Neutrophil (primary cell): ENCODE measurements around the gene CYP27B1.

Experiments used
- H3K27ac ChIP-seq: fragments of 200-600 bp; sonication (generic); 2 replicates; pipeline ENCODE4 v1.5.1; 2016; ENCODE audit warnings: mild to moderate bottlenecking, moderate library complexity
- H3K27me3 ChIP-seq: fragments of 200-600 bp; sonication (generic); 2 replicates; pipeline ENCODE4 v1.6.0; 2016; ENCODE audit warnings: mild to moderate bottlenecking
- H3K36me3 ChIP-seq: fragments of 200-600 bp; sonication (generic); 2 replicates; pipeline ENCODE4 v1.5.1; 2017
- H3K4me1 ChIP-seq, 2 experiments: fragments of 200-600 bp in 1 of 2; sonication (generic) in 1 of 2; 1 replicate in 1 of 2; 2 replicates in 1 of 2; pipeline versions ENCODE4 v1.5.1 to v1.6.1; 2013 to 2016; ENCODE audit warnings: low read depth in 1 of 2, low read length in 1 of 2, mild to moderate bottlenecking in 1 of 2, moderate library complexity in 1 of 2; ENCODE audit not compliant: control insufficient read depth in 1 of 2, insufficient read depth in 1 of 2
- H3K4me3 ChIP-seq, 2 experiments: fragments of 200-600 bp in 1 of 2; sonication (generic) in 1 of 2; 1 replicate in 1 of 2; 2 replicates in 1 of 2; pipeline ENCODE4 v1.5.1; 2013 to 2016; ENCODE audit warnings: low read depth in 1 of 2, low read length in 1 of 2, mild to moderate bottlenecking in 1 of 2, moderate library complexity in 1 of 2
- H3K9me3 ChIP-seq: fragments of 200-600 bp; sonication (generic); 2 replicates; pipeline ENCODE4 v1.5.1; 2016
- TF ChIP-seq, protein P1 (sequence below): fragments of 200-600 bp; sonication (generic); IDR thresholded peaks from 2 replicates; pipeline ENCODE4 v1.5.1; 2016; ENCODE audit warnings: antibody characterized with exemption

Gene CYP27B1

GRCh38 chr12:57765003-57765697 lies 1.7 kb downstream of the CYP27B1 start:
- H3K4me1 ChIP-seq, result peaks cover 27 to 28% of the 10 kb centered on the region in 2 experiments
- no peaks in the 10 kb centered on the region for H3K36me3 ChIP-seq
- H3K27me3 ChIP-seq, result peaks cover 73% of the 10 kb centered on the region
- H3K9me3 ChIP-seq, result no peaks in the 10 kb centered on the region
- H3K27ac ChIP-seq, result no peak overlapping the region
- peak overlapping the region; percentile 26 to 47 for H3K4me3 ChIP-seq
- TF ChIP-seq, protein P1, sequence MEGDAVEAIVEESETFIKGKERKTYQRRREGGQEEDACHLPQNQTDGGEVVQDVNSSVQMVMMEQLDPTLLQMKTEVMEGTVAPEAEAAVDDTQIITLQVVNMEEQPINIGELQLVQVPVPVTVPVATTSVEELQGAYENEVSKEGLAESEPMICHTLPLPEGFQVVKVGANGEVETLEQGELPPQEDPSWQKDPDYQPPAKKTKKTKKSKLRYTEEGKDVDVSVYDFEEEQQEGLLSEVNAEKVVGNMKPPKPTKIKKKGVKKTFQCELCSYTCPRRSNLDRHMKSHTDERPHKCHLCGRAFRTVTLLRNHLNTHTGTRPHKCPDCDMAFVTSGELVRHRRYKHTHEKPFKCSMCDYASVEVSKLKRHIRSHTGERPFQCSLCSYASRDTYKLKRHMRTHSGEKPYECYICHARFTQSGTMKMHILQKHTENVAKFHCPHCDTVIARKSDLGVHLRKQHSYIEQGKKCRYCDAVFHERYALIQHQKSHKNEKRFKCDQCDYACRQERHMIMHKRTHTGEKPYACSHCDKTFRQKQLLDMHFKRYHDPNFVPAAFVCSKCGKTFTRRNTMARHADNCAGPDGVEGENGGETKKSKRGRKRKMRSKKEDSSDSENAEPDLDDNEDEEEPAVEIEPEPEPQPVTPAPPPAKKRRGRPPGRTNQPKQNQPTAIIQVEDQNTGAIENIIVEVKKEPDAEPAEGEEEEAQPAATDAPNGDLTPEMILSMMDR, result no peak

DNA sequence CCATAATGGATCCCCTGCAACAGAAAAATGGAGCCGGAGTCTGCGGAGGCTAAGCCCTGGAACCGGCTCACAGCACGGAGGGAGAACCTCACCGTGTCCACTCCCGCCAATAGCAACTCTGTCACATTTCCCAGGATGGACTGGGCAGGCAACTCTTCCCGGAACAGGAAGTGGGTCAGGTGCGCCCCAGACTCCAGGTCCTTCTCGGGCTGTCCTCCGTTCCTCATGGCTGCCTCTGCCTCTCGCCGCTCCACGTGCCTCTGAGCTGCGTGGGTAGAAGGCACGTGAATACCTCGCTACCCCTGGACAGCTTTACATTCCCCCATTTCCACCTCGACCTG lies 2.2 kb downstream of the CYP27B1 start:
- peak overlapping the region; percentile 26 to 47 for H3K4me3 ChIP-seq

DNA sequence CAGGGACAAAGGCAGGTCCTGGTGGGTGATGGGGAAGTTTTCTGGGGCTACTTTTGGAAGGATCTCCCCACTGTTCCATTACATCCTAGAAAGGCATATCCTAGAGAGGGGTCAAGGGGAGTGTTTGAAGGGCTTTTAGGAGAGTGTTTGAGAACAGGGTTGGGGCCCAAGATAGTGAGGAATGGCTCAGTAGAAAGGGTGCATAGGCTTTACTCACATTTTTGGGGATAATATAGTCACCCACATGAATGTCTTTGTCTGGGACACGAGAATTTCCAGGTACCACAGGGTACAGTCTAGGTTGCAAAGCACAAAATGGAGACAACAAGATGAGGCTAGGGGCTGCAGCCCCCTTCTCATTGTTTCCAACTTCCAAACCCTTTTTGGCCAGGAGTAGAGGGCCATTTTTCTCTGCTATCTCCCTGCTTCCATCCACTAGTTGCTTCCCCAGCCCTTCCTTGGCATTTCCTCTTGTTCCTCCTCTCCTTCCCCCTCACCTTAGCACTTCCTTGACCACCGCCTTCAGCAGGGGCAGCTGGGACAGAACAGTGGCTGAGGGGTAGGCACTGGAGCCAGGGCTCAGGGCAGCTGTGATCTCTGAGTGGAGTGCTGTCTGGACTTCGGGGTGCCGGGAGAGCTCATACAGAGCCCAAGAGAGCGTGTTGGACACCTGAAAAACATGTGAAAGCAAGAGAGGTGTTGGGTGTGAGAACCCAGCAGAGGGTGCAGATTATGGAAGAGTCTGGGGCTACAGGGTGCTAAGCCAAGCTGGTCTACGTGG lies 2.8 kb downstream of the CYP27B1 start:
- H3K36me3 ChIP-seq, result no peaks in the 10 kb centered on the region
- H3K4me3 ChIP-seq, result no peak overlapping the region
- no peak overlapping the region for H3K27ac ChIP-seq
- TF ChIP-seq, protein P1, result no peak
- no peaks in the 10 kb centered on the region for H3K9me3 ChIP-seq
- peaks cover 73% of the 10 kb centered on the region for H3K27me3 ChIP-seq
- H3K4me1 ChIP-seq, result peaks cover 27 to 28% of the 10 kb centered on the region in 2 experiments

More for the DNA sequence above, 2.2 kb downstream of the CYP27B1 start:
- Histone ChIP-seq H3K36me3 (no peaks in the 10 kb centered on the region), H3K27me3 (peaks cover 73% of the 10 kb centered on the region), H3K4me1 (peaks cover 27 to 28% of the 10 kb centered on the region in 2 experiments), H3K27ac (no peak overlapping the region), H3K9me3 (no peaks in the 10 kb centered on the region)
- TF ChIP-seq, protein P1, result no peak

GRCh38 chr12:57762463-57762862 lies 4.4 kb downstream of the CYP27B1 start:
- TF ChIP-seq, protein P1, result no peak
- Histone ChIP-seq H3K9me3 (no peaks in the 10 kb centered on the region), H3K4me3 (no peak overlapping the region), H3K4me1 (peaks cover 27 to 28% of the 10 kb centered on the region in 2 experiments), H3K27ac (no peak overlapping the region), H3K27me3 (peaks cover 60% of the 10 kb centered on the region), H3K36me3 (no peaks in the 10 kb centered on the region)

DNA sequence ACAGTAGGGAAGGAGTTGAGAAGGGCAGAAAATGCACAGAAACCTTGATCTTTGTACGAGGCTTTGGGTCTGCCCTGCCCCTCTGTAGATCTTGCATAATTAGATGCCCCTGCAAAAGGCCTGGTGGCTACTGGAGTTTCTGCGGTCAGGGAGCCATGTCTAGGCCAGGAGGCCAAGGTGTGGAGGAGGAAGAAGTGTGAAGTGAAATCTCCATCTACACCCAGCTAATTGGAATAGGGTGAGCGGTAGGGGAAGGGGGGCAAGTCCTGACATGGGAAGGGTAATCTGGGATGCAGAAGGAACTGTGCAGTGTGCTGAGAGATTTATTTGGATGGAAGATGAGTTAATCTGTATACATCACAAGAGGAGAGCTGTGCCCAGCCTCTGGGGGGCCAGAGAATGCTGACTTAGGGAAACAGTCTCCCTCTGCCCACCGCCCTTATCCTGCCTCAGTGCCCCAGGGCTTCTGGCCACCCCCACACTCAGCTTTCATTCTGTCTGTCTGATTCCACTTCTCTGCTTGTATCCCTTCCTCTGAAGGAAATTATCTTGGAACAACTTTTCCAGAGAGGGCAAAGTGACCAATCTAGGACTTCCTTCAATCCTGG lies 5.4 kb downstream of the CYP27B1 start:
- TF ChIP-seq, protein P1, result no peak
- Histone ChIP-seq H3K27ac (no peak overlapping the region), H3K4me3 (no peak overlapping the region), H3K27me3 (peaks cover 58% of the 10 kb centered on the region), H3K36me3 (no peaks in the 10 kb centered on the region), H3K9me3 (no peaks in the 10 kb centered on the region), H3K4me1 (peaks cover 26 to 27% of the 10 kb centered on the region in 2 experiments)
